ENCODE measurements around the gene SARS1.
"Not testable (repeated sequence)": the region's sequence is repeated elsewhere in the genome, so short reads cannot be mapped to it uniquely, and the experiment has no call there.

The SARS1 gene

GRCh38 chr1:109273570-109274288, 60.0 kb downstream of the SARS1 start:
- DNase-seq = no peak

DNA sequence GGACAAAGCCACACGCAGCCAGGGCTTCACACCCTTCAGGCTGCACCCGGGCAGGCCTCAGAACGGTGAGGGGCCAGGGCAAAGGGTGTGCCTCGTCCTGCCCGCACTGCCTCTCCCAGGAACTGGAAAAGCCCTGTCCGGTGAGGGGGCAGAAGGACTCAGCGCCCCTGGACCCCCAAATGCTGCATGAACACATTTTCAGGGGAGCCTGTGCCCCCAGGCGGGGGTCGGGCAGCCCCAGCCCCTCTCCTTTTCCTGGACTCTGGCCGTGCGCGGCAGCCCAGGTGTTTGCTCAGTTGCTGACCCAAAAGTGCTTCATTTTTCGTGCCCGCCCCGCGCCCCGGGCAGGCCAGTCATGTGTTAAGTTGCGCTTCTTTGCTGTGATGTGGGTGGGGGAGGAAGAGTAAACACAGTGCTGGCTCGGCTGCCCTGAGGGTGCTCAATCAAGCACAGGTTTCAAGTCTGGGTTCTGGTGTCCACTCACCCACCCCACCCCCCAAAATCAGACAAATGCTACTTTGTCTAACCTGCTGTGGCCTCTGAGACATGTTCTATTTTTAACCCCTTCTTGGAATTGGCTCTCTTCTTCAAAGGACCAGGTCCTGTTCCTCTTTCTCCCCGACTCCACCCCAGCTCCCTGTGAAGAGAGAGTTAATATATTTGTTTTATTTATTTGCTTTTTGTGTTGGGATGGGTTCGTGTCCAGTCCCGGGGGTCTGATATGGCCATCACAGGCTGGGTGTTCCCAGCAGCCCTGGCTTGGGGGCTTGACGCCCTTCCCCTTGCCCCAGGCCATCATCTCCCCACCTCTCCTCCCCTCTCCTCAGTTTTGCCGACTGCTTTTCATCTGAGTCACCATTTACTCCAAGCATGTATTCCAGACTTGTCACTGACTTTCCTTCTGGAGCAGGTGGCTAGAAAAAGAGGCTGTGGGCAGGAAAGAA, 61.1 kb downstream of the SARS1 start:
- peak in 5 of 56 donors; percentile 29 to 46 (median 38) for DNase-seq

- no peak for DNase-seq
These were observed 62.1 kb downstream of the SARS1 start for GRCh38 chr1:109275706-109276345.

DNA sequence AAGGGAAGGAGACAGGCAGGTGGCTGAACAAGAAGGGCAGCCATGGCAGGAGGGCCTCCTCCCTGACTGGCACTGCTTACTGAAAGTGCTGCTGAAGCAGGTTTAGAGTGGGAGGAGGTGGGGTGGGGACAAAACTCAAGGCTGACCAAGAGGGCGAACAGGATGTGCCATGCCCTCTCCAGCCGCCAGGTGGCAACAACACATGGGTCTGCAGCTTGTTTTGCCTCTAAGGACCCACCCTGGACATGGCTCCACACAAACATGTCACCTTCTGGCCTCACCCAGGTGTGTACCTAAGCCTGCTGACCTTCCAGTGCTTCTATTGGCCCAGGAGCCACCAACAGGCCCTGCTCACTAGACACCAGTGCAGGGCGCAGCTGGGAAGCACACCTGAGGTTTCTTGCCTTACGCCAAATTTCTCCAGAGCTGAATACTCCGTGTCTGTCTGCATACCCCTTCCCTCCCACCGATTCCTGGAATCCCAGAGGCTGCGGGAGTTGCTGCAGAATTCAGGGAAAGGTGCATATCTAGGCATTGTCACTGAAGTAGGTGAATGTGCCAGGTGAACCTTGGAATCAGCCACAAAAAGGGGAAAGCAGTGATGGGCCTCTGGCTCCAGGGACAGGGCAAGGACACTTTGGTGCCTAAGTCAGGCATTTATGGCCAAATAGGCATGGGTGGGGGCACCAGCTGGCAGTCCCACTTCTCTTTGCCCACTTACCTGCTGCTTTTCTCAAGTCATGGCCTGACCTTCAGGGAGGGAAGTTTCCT, 63.9 kb downstream of the SARS1 start:
- peak in 51 of 56 donors; percentile 19 to 88 (median 69) for DNase-seq

DNA sequence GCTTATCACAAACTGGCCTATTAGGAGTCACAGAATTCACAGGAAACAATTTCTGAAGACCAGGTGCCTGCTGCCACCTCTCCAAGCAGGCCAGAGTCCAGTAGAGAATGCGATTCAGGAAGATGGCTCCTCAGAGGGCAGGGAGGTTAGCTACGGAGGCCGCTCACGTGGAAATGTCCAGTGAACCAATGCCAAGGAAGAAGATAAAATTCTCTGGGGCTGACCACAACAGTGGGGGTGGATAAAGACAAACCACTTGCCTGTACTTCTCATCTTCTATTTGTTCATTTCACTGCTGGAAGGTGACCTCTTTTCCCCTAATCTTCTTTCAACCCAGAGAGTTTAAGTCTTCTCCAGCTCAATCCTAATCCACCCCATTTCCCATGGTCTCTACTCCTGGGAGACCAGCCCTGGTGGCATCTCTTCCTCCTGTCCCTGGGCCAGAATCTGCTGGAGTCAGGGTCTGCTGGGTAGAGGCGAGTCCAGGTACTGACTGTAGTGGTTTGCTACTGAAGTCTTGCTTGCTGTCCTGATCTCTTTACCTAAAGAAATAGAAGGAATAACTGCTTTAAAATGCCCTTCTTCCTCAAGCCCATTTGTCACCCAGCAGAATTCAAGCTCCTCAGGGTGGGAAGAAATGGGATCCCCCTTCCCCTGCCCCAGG, 66.0 kb downstream of the SARS1 start:
- DNase-seq = no peak

GRCh38 chr1:109280862-109281261, 67.1 kb downstream of the SARS1 start:
- DNase-seq = no peak

GRCh38 chr1:109281680-109282496, 68.2 kb downstream of the SARS1 start:
- DNase-seq = peak in 7 of 56 donors; percentile 29 to 54 (median 37)

DNA sequence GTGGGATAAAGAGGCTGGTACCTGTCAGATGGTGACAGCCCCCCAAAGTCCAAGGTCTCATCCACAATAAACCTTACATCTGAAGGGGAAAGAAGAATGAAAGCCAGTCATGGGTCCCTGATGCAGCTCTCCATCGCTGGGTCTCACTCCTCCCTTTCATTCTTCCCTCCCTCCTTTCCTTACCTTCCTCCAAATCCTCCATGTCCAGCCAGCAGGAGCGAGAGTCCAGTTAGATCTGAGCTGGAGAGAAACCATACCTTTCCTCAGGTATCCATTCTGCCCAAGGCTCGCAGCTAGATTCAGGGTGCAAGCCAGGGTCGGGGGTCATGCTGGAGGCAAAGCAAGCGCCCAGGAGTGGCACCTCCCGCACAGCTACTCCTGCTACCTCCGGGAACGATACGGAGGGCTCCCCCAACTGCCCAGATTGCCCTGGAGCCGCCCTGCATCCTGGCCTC, 68.8 kb downstream of the SARS1 start:
- DNase-seq = no peak

DNA sequence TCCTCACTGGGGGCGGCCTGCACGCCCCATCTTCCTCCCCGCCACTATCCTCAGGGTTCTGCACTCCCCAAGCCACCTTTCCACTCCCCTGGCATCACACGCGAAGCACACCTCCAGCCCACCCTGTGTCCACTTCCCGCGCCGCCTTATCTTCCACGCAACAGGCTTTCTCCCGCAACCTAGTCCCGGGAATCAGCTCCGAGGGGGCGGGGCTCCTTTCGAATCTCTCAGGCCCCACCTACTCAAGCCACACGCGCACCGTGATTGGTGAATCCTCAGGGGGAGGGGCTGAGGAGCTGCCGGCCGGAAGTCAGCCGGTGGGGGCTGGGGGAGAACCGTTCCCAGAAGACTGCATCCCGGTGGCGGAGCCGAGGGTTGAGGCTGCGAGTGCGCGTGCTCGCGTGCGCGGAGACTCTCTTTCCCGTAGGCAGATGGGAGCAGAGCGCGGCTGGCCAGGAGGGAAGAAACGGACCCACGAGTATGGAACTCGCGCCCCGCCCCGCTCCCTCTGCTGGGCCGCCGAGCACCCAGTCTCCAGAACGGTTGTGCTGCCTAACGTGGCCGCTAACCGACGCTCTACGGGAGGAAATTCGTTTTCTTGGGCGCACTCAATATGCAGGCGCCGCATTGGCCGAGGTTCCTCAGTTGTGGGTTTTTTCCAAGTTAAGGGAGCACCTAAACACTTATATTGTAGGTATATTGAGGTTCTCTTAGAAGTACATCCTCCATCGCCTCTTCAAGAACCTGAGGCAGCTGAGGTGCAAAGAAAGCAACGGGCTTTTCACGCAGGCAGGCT, 69.4 kb downstream of the SARS1 start, which contains the start of gene PSRC1:
PSRC1 (minus strand) TSS at position 194 of the 796 bp plus-strand sequence.
- DNase-seq = peak in 55 of 56 donors; percentile 75 to 99 (median 97)

GRCh38 chr1:109283748-109284600, 70.3 kb downstream of the SARS1 start:
- DNase-seq = no peak

GRCh38 chr1:109286762-109287161, 73.0 kb downstream of the SARS1 start:
- not testable (repeated sequence) for DNase-seq
